ENCODE results near the gene WNT8A. TPM values are rescaled to one million over a fixed set of nuclear protein-coding genes. Genes with fewer than 3 reads are reported as not detected.
A peak's percentile ranks its signal among the peaks of the same experiment; 100 is the strongest.

Gene WNT8A
- total RNA-seq, 1 experiment from 2014 or later: not detected

DNA sequence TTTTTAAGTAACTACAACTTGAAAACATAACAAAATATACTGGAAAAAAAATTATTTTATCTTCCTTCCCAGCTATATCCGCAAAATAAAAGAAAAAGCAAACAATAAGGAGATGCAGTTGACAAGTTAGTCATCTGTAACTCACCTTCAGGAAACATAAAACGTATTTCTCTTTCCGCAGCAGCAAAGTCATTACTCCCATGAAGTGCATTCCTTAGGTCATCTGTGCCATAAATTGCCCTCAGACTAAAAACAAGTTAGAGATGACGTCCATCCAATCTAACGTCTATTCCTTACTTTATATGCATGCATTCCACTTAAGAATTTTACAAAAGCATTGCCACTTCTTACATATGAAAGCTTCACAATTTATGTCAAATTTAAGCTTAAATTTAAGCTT is 44.5 kb downstream of the WNT8A start:
- H3K36me3 Mint-ChIP-seq (ENCODE audit: insufficient read depth, unreplicated experiment): no peaks in the 10 kb centered on the region

GRCh38 chr5:138129347-138129746 is 45.5 kb downstream of the WNT8A start:
- Mint-ChIP-seq H3K9me3 (ENCODE audit: unreplicated experiment) (no peaks in the 10 kb centered on the region), H3K36me3 (ENCODE audit: insufficient read depth, unreplicated experiment) (no peaks in the 10 kb centered on the region), H3K27me3 (ENCODE audit: insufficient read depth, unreplicated experiment) (no peaks in the 10 kb centered on the region), H3K4me1 (ENCODE audit: low read depth, unreplicated experiment) (peaks cover 10% of the 10 kb centered on the region), H3K4me3 (ENCODE audit: unreplicated experiment) (no peak overlapping the region), H3K27ac (ENCODE audit: unreplicated experiment) (no peak overlapping the region)
- no TSS peak for BruUV-seq (replicated peaks)
- POLR2A ChIA-PET: no interaction called here
- no peak for DNase-seq
- TF ChIP-seq, protein P1, sequence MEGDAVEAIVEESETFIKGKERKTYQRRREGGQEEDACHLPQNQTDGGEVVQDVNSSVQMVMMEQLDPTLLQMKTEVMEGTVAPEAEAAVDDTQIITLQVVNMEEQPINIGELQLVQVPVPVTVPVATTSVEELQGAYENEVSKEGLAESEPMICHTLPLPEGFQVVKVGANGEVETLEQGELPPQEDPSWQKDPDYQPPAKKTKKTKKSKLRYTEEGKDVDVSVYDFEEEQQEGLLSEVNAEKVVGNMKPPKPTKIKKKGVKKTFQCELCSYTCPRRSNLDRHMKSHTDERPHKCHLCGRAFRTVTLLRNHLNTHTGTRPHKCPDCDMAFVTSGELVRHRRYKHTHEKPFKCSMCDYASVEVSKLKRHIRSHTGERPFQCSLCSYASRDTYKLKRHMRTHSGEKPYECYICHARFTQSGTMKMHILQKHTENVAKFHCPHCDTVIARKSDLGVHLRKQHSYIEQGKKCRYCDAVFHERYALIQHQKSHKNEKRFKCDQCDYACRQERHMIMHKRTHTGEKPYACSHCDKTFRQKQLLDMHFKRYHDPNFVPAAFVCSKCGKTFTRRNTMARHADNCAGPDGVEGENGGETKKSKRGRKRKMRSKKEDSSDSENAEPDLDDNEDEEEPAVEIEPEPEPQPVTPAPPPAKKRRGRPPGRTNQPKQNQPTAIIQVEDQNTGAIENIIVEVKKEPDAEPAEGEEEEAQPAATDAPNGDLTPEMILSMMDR (IDR thresholded peaks at IDR 0.05; ENCODE audit: insufficient read depth in 1 of 2, low read depth in 1 of 2, low read length in 1 of 2, severe bottlenecking in 1 of 2, unreplicated experiment in 1 of 2): no peak
- CTCF ChIA-PET: interaction anchor here (0.5 to 0.6 kb wide), 2 partner anchors 49 to 207 kb away, joined by 3 to 4 read pairs; no protein-coding TSS in a partner anchor
- no peaks in the 10 kb centered on the region for H3K36me3 ChIP-seq (ENCODE audit: control insufficient read depth, insufficient read depth, low read length)
- 0 out of 2 replicates have a peak, but pooled peaks cover 6% of the 10 kb centered on the region for H3K4me1 ChIP-seq
- no peak overlapping the region for H3K4me3 ChIP-seq (ENCODE audit: low read depth, low read length)
- H3K27me3 ChIP-seq (replicated peaks; ENCODE audit: control insufficient read depth, insufficient read depth, low read length): no peaks in the 10 kb centered on the region
- no peaks in the 10 kb centered on the region for H3K9me3 ChIP-seq
- intact Hi-C loops (cut with micrococcal nuclease; ENCODE audit: unreplicated experiment): no loop called here

More for the DNA sequence above, 44.5 kb downstream of the WNT8A start:
- no peak overlapping the region for H3K4me3 Mint-ChIP-seq (ENCODE audit: unreplicated experiment)
- intact Hi-C loops (cut with micrococcal nuclease; ENCODE audit: unreplicated experiment): no loop called here
- Histone ChIP-seq H3K9me3 (no peaks in the 10 kb centered on the region), H3K4me3 (ENCODE audit: low read depth, low read length) (no peak overlapping the region), H3K27me3 (replicated peaks; ENCODE audit: control insufficient read depth, insufficient read depth, low read length) (no peaks in the 10 kb centered on the region), H3K36me3 (ENCODE audit: control insufficient read depth, insufficient read depth, low read length) (no peaks in the 10 kb centered on the region), H3K4me1 (0 out of 2 replicates have a peak, but pooled peaks cover 6% of the 10 kb centered on the region)
- no peak for DNase-seq
- BruUV-seq (replicated peaks): no TSS peak
- POLR2A ChIA-PET: interaction anchor here (0.6 kb wide), 1 partner anchor 98 kb away, joined by 8 read pairs; no protein-coding TSS in a partner anchor
- H3K27me3 Mint-ChIP-seq (ENCODE audit: insufficient read depth, unreplicated experiment): no peaks in the 10 kb centered on the region
- H3K27ac Mint-ChIP-seq (ENCODE audit: unreplicated experiment): no peak overlapping the region
- H3K4me1 Mint-ChIP-seq (ENCODE audit: low read depth, unreplicated experiment): peaks cover 5% of the 10 kb centered on the region
- no peaks in the 10 kb centered on the region for H3K9me3 Mint-ChIP-seq (ENCODE audit: unreplicated experiment)
- CTCF ChIA-PET: no interaction called here
- TF ChIP-seq, protein P1 (IDR thresholded peaks at IDR 0.05; ENCODE audit: insufficient read depth in 1 of 2, low read depth in 1 of 2, low read length in 1 of 2, severe bottlenecking in 1 of 2, unreplicated experiment in 1 of 2): no peak

GRCh38 chr5:138132543-138132942 is 48.7 kb downstream of the WNT8A start:
- no peak overlapping the region for H3K27ac Mint-ChIP-seq (ENCODE audit: unreplicated experiment)
- no TSS peak for BruUV-seq (replicated peaks)
- Histone ChIP-seq H3K9me3 (no peaks in the 10 kb centered on the region), H3K4me3 (ENCODE audit: low read depth, low read length) (peak overlapping the region; percentile 32), H3K27me3 (replicated peaks; ENCODE audit: control insufficient read depth, insufficient read depth, low read length) (no peaks in the 10 kb centered on the region), H3K36me3 (ENCODE audit: control insufficient read depth, insufficient read depth, low read length) (no peaks in the 10 kb centered on the region), H3K4me1 (0 out of 2 replicates have a peak, but pooled peaks cover 6% of the 10 kb centered on the region)
- no peaks in the 10 kb centered on the region for H3K36me3 Mint-ChIP-seq (ENCODE audit: insufficient read depth, unreplicated experiment)
- TF ChIP-seq, protein P1 (IDR thresholded peaks at IDR 0.05; ENCODE audit: insufficient read depth in 1 of 2, low read depth in 1 of 2, low read length in 1 of 2, severe bottlenecking in 1 of 2, unreplicated experiment in 1 of 2): no peak
- H3K27me3 Mint-ChIP-seq (ENCODE audit: insufficient read depth, unreplicated experiment): no peaks in the 10 kb centered on the region
- intact Hi-C loops (cut with micrococcal nuclease; ENCODE audit: unreplicated experiment): no loop called here
- CTCF ChIA-PET: interaction anchor here (0.8 to 2.8 kb wide), 9 partner anchors 37 to 472 kb away, joined by 3 to 24 read pairs (median 6); no protein-coding TSS in a partner anchor
- DNase-seq: no peak
- no peaks in the 10 kb centered on the region for H3K9me3 Mint-ChIP-seq (ENCODE audit: unreplicated experiment)
- H3K4me1 Mint-ChIP-seq (ENCODE audit: low read depth, unreplicated experiment): peaks cover 10% of the 10 kb centered on the region
- POLR2A ChIA-PET: no interaction called here
- peak overlapping the region; percentile 58 for H3K4me3 Mint-ChIP-seq (ENCODE audit: unreplicated experiment)
